HEK293T (cell line): ENCODE data around the gene OPCML.

Experiments
- CTCF ChIA-PET: fragments of 350-600 bp; formaldehyde crosslinking; extraction: SDS; loops from one replicate; lab custom pipeline; 2021; ENCODE audit warnings: antibody characterized with exemption, inconsistent platforms; lab: Yijun Ruan, JAX
- POLR2A ChIA-PET: fragments of 350-600 bp; formaldehyde crosslinking; extraction: SDS; loops from one replicate; lab custom pipeline; 2020; ENCODE audit warnings: antibody characterized with exemption, inconsistent platforms; lab: Yijun Ruan, JAX
- DNase-seq: peaks from one replicate; pipeline ENCODE4 v3.0.0; 2012; ENCODE audit warnings: mixed read lengths; ENCODE audit errors: extremely low spot score
- ARNT ChIP-seq: fragments of 450-650 bp; IDR thresholded peaks from 2 replicates; pipeline ENCODE4 v1.6.1; 2017; ENCODE audit warnings: mild to moderate bottlenecking
- BHLHE40 ChIP-seq: fragments of 450-650 bp; IDR thresholded peaks from 2 replicates; pipeline ENCODE4 v1.6.1; 2016; ENCODE audit warnings: mild to moderate bottlenecking, moderate library complexity, borderline replicate concordance
- CTBP1 ChIP-seq: fragments of 450-650 bp; IDR thresholded peaks from 2 replicates; pipeline ENCODE4 v1.6.1; 2016; ENCODE audit warnings: borderline replicate concordance
- ELF4 ChIP-seq: fragments of 450-650 bp; IDR thresholded peaks from 2 replicates; pipeline ENCODE4 v1.6.1; 2017; ENCODE audit warnings: antibody characterized with exemption
- FOXA1 ChIP-seq: fragments of 450-650 bp; IDR thresholded peaks from 2 replicates; pipeline ENCODE4 v1.6.1; 2016; ENCODE audit warnings: mild to moderate bottlenecking
- FOXK2 ChIP-seq: fragments of 450-650 bp; IDR thresholded peaks from 2 replicates; pipeline ENCODE4 v1.6.1; 2016; ENCODE audit warnings: mild to moderate bottlenecking
- FOXM1 ChIP-seq: fragments of 450-650 bp; IDR thresholded peaks from 2 replicates; pipeline ENCODE4 v1.6.1; 2017; ENCODE audit warnings: mild to moderate bottlenecking, borderline replicate concordance
- HDGF ChIP-seq: fragments of 450-650 bp; IDR thresholded peaks from 2 replicates; pipeline ENCODE4 v1.6.1; 2017; ENCODE audit warnings: antibody characterized with exemption, borderline replicate concordance
- L3MBTL2 ChIP-seq: fragments of 450-650 bp; conservative IDR thresholded peaks from 2 replicates; pipeline ENCODE4 v1.6.1; 2016; ENCODE audit warnings: mild to moderate bottlenecking
- LEF1 ChIP-seq: fragments of 450-650 bp; IDR thresholded peaks from 2 replicates; pipeline ENCODE4 v1.6.1; 2017; ENCODE audit warnings: mild to moderate bottlenecking, borderline replicate concordance
- NFRKB ChIP-seq: fragments of 450-650 bp; IDR thresholded peaks from 2 replicates; pipeline ENCODE4 v1.6.1; 2016; ENCODE audit warnings: mild to moderate bottlenecking, moderate library complexity
- SP1 ChIP-seq: fragments of 450-650 bp; IDR thresholded peaks from 2 replicates; pipeline ENCODE4 v1.6.1; 2017
- SUZ12 ChIP-seq: fragments of 450-650 bp; IDR thresholded peaks from 2 replicates; pipeline ENCODE4 v1.6.1; 2016; ENCODE audit warnings: mild to moderate bottlenecking
- TARDBP ChIP-seq: fragments of 450-650 bp; IDR thresholded peaks from 2 replicates; pipeline ENCODE4 v1.6.1; 2016
- ZNF384 ChIP-seq: fragments of 450-650 bp; IDR thresholded peaks from 2 replicates; pipeline ENCODE4 v1.6.1; 2016
- TF ChIP-seq, protein P1 (sequence below): fragments of 450-650 bp; IDR thresholded peaks from 2 replicates; pipeline ENCODE4 v1.6.1; 2016

Gene OPCML

GRCh38 chr11:133048270-133048669, 484.0 kb downstream of the OPCML start:
- ChIA-PET POLR2A (no interaction called here), CTCF (no interaction called here)
- TF ChIP-seq SUZ12 (no peak), NFRKB (no peak)
- DNase-seq: no peak

GRCh38 chr11:133047771-133048115, 484.6 kb downstream of the OPCML start:
- ChIA-PET CTCF (no interaction called here), POLR2A (no interaction called here)
- DNase-seq: no peak
- no peak for TF ChIP-seq SUZ12
- no peak for TF ChIP-seq FOXA1
- TF ChIP-seq ZNF384: no peak
- no peak for TF ChIP-seq BHLHE40
- TF ChIP-seq FOXK2: no peak
- no peak for TF ChIP-seq HDGF
- no peak for TF ChIP-seq ELF4
- TF ChIP-seq CTBP1: no peak
- no peak for TF ChIP-seq LEF1
- no peak for TF ChIP-seq L3MBTL2
- no peak for TF ChIP-seq NFRKB
- no peak for TF ChIP-seq FOXM1
- TF ChIP-seq ARNT: no peak
- TF ChIP-seq, protein P1, sequence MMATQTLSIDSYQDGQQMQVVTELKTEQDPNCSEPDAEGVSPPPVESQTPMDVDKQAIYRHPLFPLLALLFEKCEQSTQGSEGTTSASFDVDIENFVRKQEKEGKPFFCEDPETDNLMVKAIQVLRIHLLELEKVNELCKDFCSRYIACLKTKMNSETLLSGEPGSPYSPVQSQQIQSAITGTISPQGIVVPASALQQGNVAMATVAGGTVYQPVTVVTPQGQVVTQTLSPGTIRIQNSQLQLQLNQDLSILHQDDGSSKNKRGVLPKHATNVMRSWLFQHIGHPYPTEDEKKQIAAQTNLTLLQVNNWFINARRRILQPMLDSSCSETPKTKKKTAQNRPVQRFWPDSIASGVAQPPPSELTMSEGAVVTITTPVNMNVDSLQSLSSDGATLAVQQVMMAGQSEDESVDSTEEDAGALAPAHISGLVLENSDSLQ: no peak
- no peak for TF ChIP-seq SP1
- TF ChIP-seq TARDBP: no peak

DNA sequence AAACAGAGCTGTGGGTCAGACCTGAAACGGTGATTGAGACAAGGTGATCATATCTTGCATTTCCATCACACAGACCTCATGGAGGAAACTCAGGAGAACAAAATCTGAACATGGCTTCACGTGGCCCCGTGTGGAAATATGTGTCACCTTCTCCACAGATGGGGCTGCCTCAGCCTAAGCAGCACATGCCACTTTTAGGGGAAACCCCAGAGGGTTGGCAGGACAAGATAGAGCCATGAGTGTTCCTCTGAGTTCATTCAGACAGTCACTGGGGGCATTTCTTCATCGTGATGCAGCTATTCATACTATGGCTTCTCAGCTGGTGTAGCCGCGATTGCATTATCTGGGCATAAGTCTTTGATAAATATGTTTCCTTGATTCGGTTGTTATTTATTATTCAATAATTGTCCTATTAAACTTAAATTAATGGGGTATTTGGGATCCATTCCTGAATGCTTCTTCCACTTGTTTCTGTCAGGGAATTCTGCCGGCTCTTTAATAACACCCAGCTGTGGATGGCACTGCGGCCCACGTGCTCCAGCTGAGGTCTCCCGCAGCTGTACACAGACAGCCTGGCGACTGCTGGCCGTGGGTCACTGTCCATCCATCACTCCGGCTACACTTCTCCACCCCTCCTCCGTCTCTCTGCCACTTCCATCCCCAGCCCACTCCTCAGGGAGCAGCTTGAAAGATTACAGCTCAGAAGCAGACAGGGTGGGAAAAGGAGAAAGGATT, 485.1 kb downstream of the OPCML start:
- ChIA-PET CTCF (no interaction called here), POLR2A (no interaction called here)
- DNase-seq: no peak
- no peak for TF ChIP-seq FOXM1
- TF ChIP-seq FOXA1: no peak
- no peak for TF ChIP-seq BHLHE40
- TF ChIP-seq, protein P1: no peak
- no peak for TF ChIP-seq L3MBTL2
- no peak for TF ChIP-seq ELF4
- TF ChIP-seq SP1: no peak
- TF ChIP-seq TARDBP: no peak
- TF ChIP-seq SUZ12: no peak
- no peak for TF ChIP-seq LEF1
- no peak for TF ChIP-seq ZNF384
- TF ChIP-seq FOXK2: no peak

DNA sequence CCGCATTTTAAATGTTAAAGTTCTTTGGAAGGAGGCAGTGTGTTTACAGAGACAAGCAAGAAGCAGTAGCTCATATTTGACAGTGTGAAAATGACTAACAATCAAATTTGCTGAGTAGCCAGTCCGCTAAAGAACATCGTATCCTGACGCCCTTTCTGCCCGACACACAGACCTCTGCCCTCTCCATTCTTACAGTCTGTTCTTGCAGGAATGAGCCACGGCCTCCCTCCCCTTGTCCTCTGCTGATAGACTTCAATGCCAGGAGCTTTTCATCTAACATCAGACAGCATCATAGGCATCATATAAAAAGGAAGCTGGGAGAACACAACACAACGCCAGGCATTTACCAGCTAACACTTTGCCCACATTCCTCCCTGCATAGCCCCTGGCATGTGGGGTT, 486.0 kb downstream of the OPCML start:
- POLR2A ChIA-PET: no interaction called here

DNA sequence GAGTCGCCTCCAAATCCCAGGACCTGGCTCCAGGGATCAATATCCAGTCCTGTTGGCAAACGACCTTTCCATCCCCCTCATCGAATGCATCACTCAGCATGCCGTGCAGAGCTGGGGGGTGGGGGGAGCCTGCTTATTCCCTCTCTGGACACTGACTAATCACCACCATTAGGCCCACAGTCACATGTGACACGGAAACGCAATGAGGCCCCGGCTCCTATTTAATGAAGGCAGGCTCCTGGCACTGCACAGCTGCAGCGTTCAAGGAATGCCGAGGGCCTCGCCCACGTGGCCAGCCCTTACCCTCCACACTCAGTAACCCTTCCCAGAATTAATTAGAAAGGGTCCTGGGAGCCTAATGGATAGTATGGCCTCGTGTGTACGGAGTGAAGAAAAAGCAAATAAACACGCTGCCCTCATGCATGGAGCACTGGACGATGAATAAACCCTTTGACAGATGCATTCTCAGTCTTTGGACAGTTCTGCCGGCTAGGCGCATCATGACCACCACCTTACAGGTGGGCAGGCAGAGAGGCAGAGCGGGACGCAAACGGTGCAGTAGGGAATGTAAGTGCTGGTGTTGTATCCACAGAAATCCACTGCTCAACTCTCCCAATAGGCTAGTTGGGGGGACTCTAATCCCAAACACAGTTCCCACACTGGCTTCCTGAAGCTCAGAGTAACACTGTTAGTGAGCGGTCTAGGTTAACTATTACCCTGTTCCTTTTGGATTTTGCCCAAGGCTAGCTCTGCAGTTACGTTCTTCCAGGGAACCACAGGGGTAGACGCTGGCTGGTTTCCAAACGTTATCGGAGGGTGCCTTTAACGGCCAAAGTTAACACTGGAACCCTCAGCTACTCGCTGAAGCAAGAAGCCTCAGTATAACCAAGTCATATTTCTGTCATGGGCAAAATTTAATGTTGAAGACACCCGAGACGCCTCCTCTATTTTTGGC, 490.1 kb downstream of the OPCML start:
- TF ChIP-seq ARNT (no peak), SP1 (no peak), TARDBP (no peak), L3MBTL2 (no peak), FOXK2 (no peak), CTBP1 (no peak), LEF1 (no peak), FOXM1 (no peak), NFRKB (no peak), ZNF384 (no peak)
- TF ChIP-seq, protein P1: no peak
- DNase-seq: no peak
- CTCF ChIA-PET: no interaction called here
- POLR2A ChIA-PET: no interaction called here

More for the DNA sequence above, 486.0 kb downstream of the OPCML start:
- no peak for DNase-seq
- CTCF ChIA-PET: no interaction called here
- no peak for TF ChIP-seq FOXA1
- no peak for TF ChIP-seq SP1
- TF ChIP-seq SUZ12: no peak
- TF ChIP-seq CTBP1: no peak
- TF ChIP-seq, protein P1: no peak
- no peak for TF ChIP-seq TARDBP
- TF ChIP-seq NFRKB: no peak
- no peak for TF ChIP-seq HDGF
- TF ChIP-seq ARNT: no peak
- no peak for TF ChIP-seq ZNF384
- no peak for TF ChIP-seq BHLHE40
- TF ChIP-seq LEF1: no peak
- no peak for TF ChIP-seq L3MBTL2
- no peak for TF ChIP-seq ELF4
- no peak for TF ChIP-seq FOXM1
